ENCODE data around the gene SRP68. TPM values are rescaled to one million over a fixed set of nuclear protein-coding genes. Genes with fewer than 3 reads are reported as not detected.

Gene SRP68
- total and polyA plus RNA-seq, 2 donors (not counting 1 experiment from before 2014, with no cell fraction given), result 29.6 to 82.3 TPM

GRCh38 chr17:76000016-76000754 is 72.1 kb downstream of the SRP68 start:
- H2AFZ ChIP-seq (ENCODE audit: insufficient read depth, low read depth, low read length, poor library complexity, severe bottlenecking), result no peak overlapping the region
- H3K4me1 ChIP-seq (ENCODE audit: control insufficient read depth in 2 of 2, insufficient read depth in 2 of 2, low read length in 2 of 2), result peaks cover 9 to 14% of the 10 kb centered on the region in 2 donors
- peaks cover 0 to 5% of the 10 kb centered on the region in 2 experiments for H3K36me3 ChIP-seq (replicated peaks in 1 of 2; ENCODE audit: control extremely low read depth in 1 of 2, control insufficient read depth in 1 of 2, extremely low read depth in 1 of 2, insufficient read depth in 2 of 2, low read length in 1 of 2)
- ChIA-PET CTCF (interaction anchor here (0.8 to 3.6 kb wide), 8 partner anchors 9 to 279 kb away, joined by 3 to 20 read pairs (median 4); partner anchors contain the start of genes ACOX1, FBF1 and TEN1), POLR2A (interaction anchor here (0.6 to 1.0 kb wide), 2 partner anchors 22 to 252 kb away, joined by 3 to 7 read pairs; no protein-coding TSS in a partner anchor)
- H4K20me1 ChIP-seq (ENCODE audit: control insufficient read depth, insufficient read depth, low read length, poor library complexity, severe bottlenecking), result no peaks in the 10 kb centered on the region
- no peaks in the 10 kb centered on the region for H3K9me3 ChIP-seq (ENCODE audit: control extremely low read depth in 1 of 3, control insufficient read depth in 2 of 3, insufficient read depth in 1 of 3, low read length in 2 of 3)
- H3K4me1 Mint-ChIP-seq, result peaks cover 11% of the 10 kb centered on the region
- TF ChIP-seq EZH2 (IDR thresholded peaks at IDR 0.05; ENCODE audit: borderline replicate concordance, insufficient read depth, low read depth, low read length, poor library complexity, severe bottlenecking) (no peak), CTCF (IDR thresholded peaks at IDR 0.05) (peak; percentile 70)
- DNase-seq (peak; percentile 60), ATAC-seq (ENCODE audit: low read depth) (peak; percentile 74)
- H3K4me3 ChIP-seq (ENCODE audit: control extremely low read depth in 1 of 5, extremely low read depth in 1 of 5, insufficient read depth in 1 of 5, low read depth in 2 of 5, low read length in 4 of 5), result no peak overlapping the region
- no peaks in the 10 kb centered on the region for H3K27me3 Mint-ChIP-seq
- no peak overlapping the region for H3K27ac ChIP-seq (ENCODE audit: low read length in 2 of 2)
- no peaks in the 10 kb centered on the region for H3K27me3 ChIP-seq (replicated peaks in 1 of 4; ENCODE audit: control extremely low read depth in 1 of 4, control insufficient read depth in 3 of 4, insufficient read depth in 4 of 4, low read length in 3 of 4)
- H3K9ac ChIP-seq (ENCODE audit: low read length), result no peak overlapping the region
- WGBS (ENCODE audit: insufficient coverage), result 82% methylated on average over 26 of the region's 31 CpGs
- H3K4me2 ChIP-seq (replicated peaks; ENCODE audit: low read depth, low read length, poor library complexity, severe bottlenecking), result no peak overlapping the region
- H3K9me3 Mint-ChIP-seq (ENCODE audit: insufficient read depth), result no peaks in the 10 kb centered on the region
- H3K79me2 ChIP-seq (ENCODE audit: control insufficient read depth, insufficient read depth, low read length), result no peaks in the 10 kb centered on the region
- intact Hi-C loops (cut with micrococcal nuclease), result loop anchor here (10.0 kb wide), 2 partner anchors 155 to 245 kb away; partner anchors contain the start of gene UNC13D
- no peak overlapping the region for H3K27ac Mint-ChIP-seq
- no peak overlapping the region for H3K4me3 Mint-ChIP-seq

GRCh38 chr17:75998327-75998795 is 74.0 kb downstream of the SRP68 start:
- ChIA-PET POLR2A (no interaction called here), CTCF (interaction anchor here (0.7 to 3.4 kb wide), 6 partner anchors 10 to 281 kb away, joined by 3 to 20 read pairs (median 4); partner anchors contain the start of genes ACOX1 and TEN1)
- Histone ChIP-seq H3K9me3 (ENCODE audit: control extremely low read depth in 1 of 3, control insufficient read depth in 2 of 3, insufficient read depth in 1 of 3, low read length in 2 of 3) (no peaks in the 10 kb centered on the region), H4K20me1 (ENCODE audit: control insufficient read depth, insufficient read depth, low read length, poor library complexity, severe bottlenecking) (no peaks in the 10 kb centered on the region), H3K4me2 (replicated peaks; ENCODE audit: low read depth, low read length, poor library complexity, severe bottlenecking) (no peak overlapping the region), H2AFZ (ENCODE audit: insufficient read depth, low read depth, low read length, poor library complexity, severe bottlenecking) (no peak overlapping the region), H3K27me3 (replicated peaks in 1 of 4; ENCODE audit: control extremely low read depth in 1 of 4, control insufficient read depth in 3 of 4, insufficient read depth in 4 of 4, low read length in 3 of 4) (no peaks in the 10 kb centered on the region), H3K79me2 (ENCODE audit: control insufficient read depth, insufficient read depth, low read length) (no peaks in the 10 kb centered on the region), H3K36me3 (replicated peaks in 1 of 2; ENCODE audit: control extremely low read depth in 1 of 2, control insufficient read depth in 1 of 2, extremely low read depth in 1 of 2, insufficient read depth in 2 of 2, low read length in 1 of 2) (peaks cover 0 to 5% of the 10 kb centered on the region in 2 experiments), H3K4me3 (ENCODE audit: control extremely low read depth in 1 of 5, extremely low read depth in 1 of 5, insufficient read depth in 1 of 5, low read depth in 2 of 5, low read length in 4 of 5) (no peak overlapping the region), H3K4me1 (ENCODE audit: control insufficient read depth in 2 of 2, insufficient read depth in 2 of 2, low read length in 2 of 2) (peaks cover 9 to 14% of the 10 kb centered on the region in 2 donors), H3K27ac (ENCODE audit: low read length in 2 of 2) (no peak overlapping the region), H3K9ac (ENCODE audit: low read length) (no peak overlapping the region)
- H3K4me1 Mint-ChIP-seq, result peaks cover 11% of the 10 kb centered on the region
- H3K4me3 Mint-ChIP-seq, result no peak overlapping the region
- H3K27me3 Mint-ChIP-seq, result no peaks in the 10 kb centered on the region
- intact Hi-C loops (cut with micrococcal nuclease), result no loop called here
- H3K27ac Mint-ChIP-seq, result peak overlapping the region; percentile 4
- 98% methylated on average over 8 of the region's 9 CpGs for WGBS (ENCODE audit: insufficient coverage)
- no peak for DNase-seq
- H3K9me3 Mint-ChIP-seq (ENCODE audit: insufficient read depth), result no peaks in the 10 kb centered on the region
- ATAC-seq (ENCODE audit: low read depth), result no peak
- TF ChIP-seq EZH2 (IDR thresholded peaks at IDR 0.05; ENCODE audit: borderline replicate concordance, insufficient read depth, low read depth, low read length, poor library complexity, severe bottlenecking), result no peak
- no peak for TF ChIP-seq CTCF (IDR thresholded peaks at IDR 0.05)
